HEK293 (cell line): ENCODE measurements around the gene ACAD11.

Experiments
- ATF2 ChIP-seq: fragments of 450-650 bp; formaldehyde crosslinking; IDR thresholded peaks from 2 replicates; pipeline ENCODE4 v1.5.1; 2016; ENCODE audit warnings: missing biosample characterization, missing genetic modification characterization, low read depth
- KLF1 ChIP-seq: fragments of 450-650 bp; formaldehyde crosslinking; IDR thresholded peaks from 2 replicates; pipeline ENCODE4 v1.5.1; 2016; ENCODE audit warnings: missing biosample characterization, missing genetic modification characterization
- KLF16 ChIP-seq: fragments of 450-650 bp; formaldehyde crosslinking; IDR thresholded peaks from 2 replicates; pipeline ENCODE4 v1.5.1; 2017; ENCODE audit warnings: missing biosample characterization, missing genetic modification characterization
- PRDM10 ChIP-seq: fragments of 450-650 bp; formaldehyde crosslinking; IDR thresholded peaks from 2 replicates; pipeline ENCODE4 v1.5.1; 2016; ENCODE audit warnings: missing biosample characterization, missing genetic modification characterization
- ZBTB21 ChIP-seq: fragments of 450-650 bp; formaldehyde crosslinking; IDR thresholded peaks from 2 replicates; pipeline ENCODE4 v1.5.1; 2017; ENCODE audit warnings: missing biosample characterization, missing genetic modification characterization
- ZFP69B ChIP-seq: fragments of 450-650 bp; formaldehyde crosslinking; IDR thresholded peaks from 2 replicates; pipeline ENCODE4 v1.5.1; 2016; ENCODE audit warnings: missing biosample characterization, missing genetic modification characterization
- ZNF10 ChIP-seq: fragments of 450-650 bp; formaldehyde crosslinking; IDR thresholded peaks from 2 replicates; pipeline ENCODE4 v1.5.1; 2017; ENCODE audit warnings: missing biosample characterization, missing genetic modification characterization
- ZNF18 ChIP-seq: fragments of 450-650 bp; formaldehyde crosslinking; IDR thresholded peaks from 2 replicates; pipeline ENCODE4 v1.5.1; 2016; ENCODE audit warnings: missing biosample characterization, missing genetic modification characterization
- ZNF335 ChIP-seq: fragments of 450-650 bp; formaldehyde crosslinking; conservative IDR thresholded peaks from 2 replicates; pipeline ENCODE4 v1.5.1; 2016; ENCODE audit warnings: missing biosample characterization, missing genetic modification characterization
- ZNF341 ChIP-seq: fragments of 450-650 bp; formaldehyde crosslinking; IDR thresholded peaks from 2 replicates; pipeline ENCODE4; 2016; ENCODE audit warnings: low read depth, missing biosample characterization, missing genetic modification characterization
- ZNF391 ChIP-seq: fragments of 450-650 bp; formaldehyde crosslinking; IDR thresholded peaks from 2 replicates; pipeline ENCODE4 v1.5.1; 2016; ENCODE audit warnings: low read depth, missing biosample characterization, missing genetic modification characterization, borderline replicate concordance
- ZNF416 ChIP-seq: fragments of 450-650 bp; formaldehyde crosslinking; IDR thresholded peaks from 2 replicates; pipeline ENCODE4 v1.5.1; 2016; ENCODE audit warnings: missing biosample characterization, missing genetic modification characterization
- ZNF433 ChIP-seq: fragments of 450-650 bp; formaldehyde crosslinking; IDR thresholded peaks from 2 replicates; pipeline ENCODE4 v1.5.1; 2016; ENCODE audit warnings: missing biosample characterization, missing genetic modification characterization, low read depth
- ZNF521 ChIP-seq: fragments of 450-650 bp; formaldehyde crosslinking; IDR thresholded peaks from 2 replicates; pipeline ENCODE4 v1.5.1; 2017; ENCODE audit warnings: missing biosample characterization, mild to moderate bottlenecking, missing genetic modification characterization
- ZNF600 ChIP-seq: fragments of 450-650 bp; formaldehyde crosslinking; IDR thresholded peaks from 2 replicates; pipeline ENCODE4 v1.5.1; 2016; ENCODE audit warnings: missing biosample characterization, missing genetic modification characterization
- ZNF639 ChIP-seq: fragments of 450-650 bp; formaldehyde crosslinking; IDR thresholded peaks from 2 replicates; pipeline ENCODE4 v1.5.1; 2016; ENCODE audit warnings: missing biosample characterization, missing genetic modification characterization
- ZNF654 ChIP-seq: fragments of 450-650 bp; formaldehyde crosslinking; IDR thresholded peaks from 2 replicates; pipeline ENCODE4 v1.5.1; 2016; ENCODE audit warnings: low read depth, missing biosample characterization, missing genetic modification characterization
- ZNF677 ChIP-seq: fragments of 450-650 bp; IDR thresholded peaks from 2 replicates; pipeline ENCODE4 v1.5.0; 2018; ENCODE audit warnings: missing biosample characterization, mild to moderate bottlenecking, missing genetic modification characterization, moderate library complexity
- ZNF76 ChIP-seq: fragments of 450-650 bp; formaldehyde crosslinking; IDR thresholded peaks from 2 replicates; pipeline ENCODE4; 2016; ENCODE audit warnings: low read depth, missing biosample characterization, missing genetic modification characterization, borderline replicate concordance
- TF ChIP-seq, protein P1 (sequence below): fragments of 450-650 bp; formaldehyde crosslinking; IDR thresholded peaks from 2 replicates; pipeline ENCODE4 v1.5.1; 2016; ENCODE audit warnings: missing biosample characterization, missing genetic modification characterization
- TF ChIP-seq, protein P2 (sequence below): fragments of 450-650 bp; formaldehyde crosslinking; IDR thresholded peaks from 2 replicates; pipeline ENCODE4 v1.5.1; 2016; ENCODE audit warnings: missing biosample characterization, missing genetic modification characterization
- TF ChIP-seq, protein P3 (sequence below): fragments of 450-650 bp; formaldehyde crosslinking; IDR thresholded peaks from 2 replicates; pipeline ENCODE4 v1.5.1; 2016; ENCODE audit warnings: missing biosample characterization, missing genetic modification characterization

ACAD11 gene

GRCh38 chr3:132660052-132660810 lies 622 bp upstream of the ACAD11 start, which contains the start of gene UBA5 (continued):
- TF ChIP-seq, protein P1, sequence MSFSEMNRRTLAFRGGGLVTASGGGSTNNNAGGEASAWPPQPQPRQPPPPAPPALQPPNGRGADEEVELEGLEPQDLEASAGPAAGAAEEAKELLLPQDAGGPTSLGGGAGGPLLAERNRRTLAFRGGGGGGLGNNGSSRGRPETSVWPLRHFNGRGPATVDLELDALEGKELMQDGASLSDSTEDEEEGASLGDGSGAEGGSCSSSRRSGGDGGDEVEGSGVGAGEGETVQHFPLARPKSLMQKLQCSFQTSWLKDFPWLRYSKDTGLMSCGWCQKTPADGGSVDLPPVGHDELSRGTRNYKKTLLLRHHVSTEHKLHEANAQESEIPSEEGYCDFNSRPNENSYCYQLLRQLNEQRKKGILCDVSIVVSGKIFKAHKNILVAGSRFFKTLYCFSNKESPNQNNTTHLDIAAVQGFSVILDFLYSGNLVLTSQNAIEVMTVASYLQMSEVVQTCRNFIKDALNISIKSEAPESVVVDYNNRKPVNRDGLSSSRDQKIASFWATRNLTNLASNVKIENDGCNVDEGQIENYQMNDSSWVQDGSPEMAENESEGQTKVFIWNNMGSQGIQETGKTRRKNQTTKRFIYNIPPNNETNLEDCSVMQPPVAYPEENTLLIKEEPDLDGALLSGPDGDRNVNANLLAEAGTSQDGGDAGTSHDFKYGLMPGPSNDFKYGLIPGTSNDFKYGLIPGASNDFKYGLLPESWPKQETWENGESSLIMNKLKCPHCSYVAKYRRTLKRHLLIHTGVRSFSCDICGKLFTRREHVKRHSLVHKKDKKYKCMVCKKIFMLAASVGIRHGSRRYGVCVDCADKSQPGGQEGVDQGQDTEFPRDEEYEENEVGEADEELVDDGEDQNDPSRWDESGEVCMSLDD (tag by site-specific recombination), result no peak
- TF ChIP-seq ZBTB21 (tag by site-specific recombination) (no peak), ZNF416 (tag by site-specific recombination) (no peak), ZNF335 (peak; percentile 87), ZNF18 (tag by site-specific recombination) (no peak), ZNF76 (tag by site-specific recombination) (peak; percentile 59; the same call in 1 of the 2 replicates), ZNF654 (tag by site-specific recombination) (no peak), KLF16 (tag by site-specific recombination) (no peak; the same call in 1 of the 2 replicates), ZNF341 (tag by site-specific recombination) (peak; percentile 54; the same call in 1 of the 2 replicates), PRDM10 (tag by site-specific recombination) (peak; percentile 14; the same call in 1 of the 2 replicates), ZNF391 (tag by site-specific recombination) (0 out of 2 replicates have a peak, but pooled peaks have one; percentile 25), ZNF677 (tag by site-specific recombination) (no peak), ZNF521 (tag by site-specific recombination) (no peak), ZNF639 (tag by site-specific recombination) (no peak), ZFP69B (no peak), ATF2 (no peak), ZNF433 (no peak), ZNF600 (tag by site-specific recombination) (no peak), ZNF10 (no peak), KLF1 (tag by site-specific recombination) (no peak)
- TF ChIP-seq, protein P2, sequence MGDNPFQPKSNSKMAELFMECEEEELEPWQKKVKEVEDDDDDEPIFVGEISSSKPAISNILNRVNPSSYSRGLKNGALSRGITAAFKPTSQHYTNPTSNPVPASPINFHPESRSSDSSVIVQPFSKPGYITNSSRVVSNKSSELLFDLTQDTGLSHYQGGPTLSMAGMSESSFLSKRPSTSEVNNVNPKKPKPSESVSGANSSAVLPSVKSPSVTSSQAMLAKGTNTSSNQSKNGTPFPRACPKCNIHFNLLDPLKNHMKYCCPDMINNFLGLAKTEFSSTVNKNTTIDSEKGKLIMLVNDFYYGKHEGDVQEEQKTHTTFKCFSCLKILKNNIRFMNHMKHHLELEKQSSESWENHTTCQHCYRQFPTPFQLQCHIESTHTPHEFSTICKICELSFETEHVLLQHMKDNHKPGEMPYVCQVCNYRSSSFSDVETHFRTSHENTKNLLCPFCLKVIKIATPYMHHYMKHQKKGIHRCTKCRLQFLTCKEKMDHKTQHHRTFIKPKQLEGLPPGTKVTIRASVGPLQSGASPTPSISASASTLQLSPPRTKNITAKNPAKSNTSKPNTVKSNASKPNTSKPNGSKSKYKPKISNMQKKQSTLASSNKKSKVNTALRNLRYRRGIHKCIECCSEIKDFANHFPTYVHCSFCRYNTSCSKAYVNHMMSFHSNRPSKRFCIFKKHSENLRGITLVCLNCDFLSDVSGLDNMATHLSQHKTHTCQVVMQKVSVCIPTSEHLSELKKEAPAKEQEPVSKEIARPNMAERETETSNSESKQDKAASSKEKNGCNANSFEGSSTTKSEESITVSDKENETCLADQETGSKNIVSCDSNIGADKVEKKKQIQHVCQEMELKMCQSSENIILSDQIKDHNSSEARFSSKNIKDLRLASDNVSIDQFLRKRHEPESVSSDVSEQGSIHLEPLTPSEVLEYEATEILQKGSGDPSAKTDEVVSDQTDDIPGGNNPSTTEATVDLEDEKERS (tag by site-specific recombination), result no peak
- TF ChIP-seq, protein P3, sequence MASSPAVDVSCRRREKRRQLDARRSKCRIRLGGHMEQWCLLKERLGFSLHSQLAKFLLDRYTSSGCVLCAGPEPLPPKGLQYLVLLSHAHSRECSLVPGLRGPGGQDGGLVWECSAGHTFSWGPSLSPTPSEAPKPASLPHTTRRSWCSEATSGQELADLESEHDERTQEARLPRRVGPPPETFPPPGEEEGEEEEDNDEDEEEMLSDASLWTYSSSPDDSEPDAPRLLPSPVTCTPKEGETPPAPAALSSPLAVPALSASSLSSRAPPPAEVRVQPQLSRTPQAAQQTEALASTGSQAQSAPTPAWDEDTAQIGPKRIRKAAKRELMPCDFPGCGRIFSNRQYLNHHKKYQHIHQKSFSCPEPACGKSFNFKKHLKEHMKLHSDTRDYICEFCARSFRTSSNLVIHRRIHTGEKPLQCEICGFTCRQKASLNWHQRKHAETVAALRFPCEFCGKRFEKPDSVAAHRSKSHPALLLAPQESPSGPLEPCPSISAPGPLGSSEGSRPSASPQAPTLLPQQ (tag by site-specific recombination), result 0 out of 2 replicates have a peak, but pooled peaks have one; percentile 22
